Epidermal melanocyte (primary cell): ENCODE measurements around the gene RPGRIP1L.
"Not testable (repeated sequence)": the region's sequence is repeated elsewhere in the genome, so short reads cannot be mapped to it uniquely, and the experiment has no call there.

Experiments
- DNase-seq: peaks from one replicate; pipeline ENCODE4 v3.0.0; 2011; ENCODE audit warnings: low spot score; ENCODE audit not compliant: insufficient read length

Gene RPGRIP1L

DNA sequence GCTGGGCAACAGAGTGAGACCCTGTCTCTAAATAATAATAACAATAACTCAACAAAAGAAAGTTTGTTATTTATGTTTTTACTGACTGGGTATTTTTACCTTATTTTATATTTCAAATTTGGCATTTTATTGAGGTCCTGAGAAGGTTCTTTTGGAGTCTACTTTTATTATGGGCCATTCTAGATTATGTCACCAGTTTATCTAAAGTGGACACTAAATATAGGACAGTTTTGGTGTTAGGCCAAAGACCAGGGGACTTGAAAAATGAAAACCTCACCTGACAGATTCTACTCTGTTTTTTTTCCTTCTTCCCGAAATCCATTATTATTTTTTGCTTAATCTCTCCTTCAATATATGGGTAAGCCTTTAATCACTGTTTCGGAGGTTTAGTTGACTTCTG, 8.4 kb upstream of the RPGRIP1L start:
- no peak for DNase-seq

DNA sequence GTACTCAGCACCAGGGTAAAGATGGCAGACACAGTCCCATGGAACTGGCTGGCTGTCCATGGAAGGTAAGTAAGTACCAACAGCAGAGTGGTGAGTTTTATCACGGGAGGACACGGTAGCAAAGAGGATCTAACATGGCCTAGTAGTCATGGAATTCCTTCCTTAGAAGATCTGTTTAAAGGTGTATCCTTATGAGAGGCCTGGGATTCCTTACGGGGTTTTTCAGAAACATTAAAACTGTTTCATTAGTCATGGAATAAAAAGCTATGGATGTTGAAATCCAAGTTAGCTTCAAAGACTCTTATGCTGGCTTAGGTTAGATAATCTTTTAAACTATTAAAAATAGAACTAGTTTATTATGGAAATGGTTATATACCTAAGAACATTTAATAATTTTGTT, 7.7 kb upstream of the RPGRIP1L start:
- DNase-seq = no peak

DNA sequence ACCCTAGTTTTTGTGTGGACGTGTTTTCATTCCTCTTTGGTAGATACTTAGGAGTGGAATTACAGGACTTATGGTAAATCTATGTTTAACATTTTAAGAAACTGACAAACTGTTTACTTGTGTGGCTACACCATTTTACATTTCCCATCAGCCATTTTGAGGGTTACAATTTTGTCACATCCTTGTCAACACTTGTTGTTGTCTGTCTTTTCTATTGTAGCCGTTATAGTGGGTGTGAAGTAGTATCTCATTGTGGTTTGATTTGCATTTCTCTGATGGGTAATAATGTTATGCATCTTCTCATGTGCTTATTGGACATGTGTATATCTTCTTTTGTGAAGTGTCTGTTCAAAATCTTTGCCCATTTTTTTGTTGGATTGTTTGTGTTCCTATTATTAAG, 4.8 kb upstream of the RPGRIP1L start:
- no peak for DNase-seq

DNA sequence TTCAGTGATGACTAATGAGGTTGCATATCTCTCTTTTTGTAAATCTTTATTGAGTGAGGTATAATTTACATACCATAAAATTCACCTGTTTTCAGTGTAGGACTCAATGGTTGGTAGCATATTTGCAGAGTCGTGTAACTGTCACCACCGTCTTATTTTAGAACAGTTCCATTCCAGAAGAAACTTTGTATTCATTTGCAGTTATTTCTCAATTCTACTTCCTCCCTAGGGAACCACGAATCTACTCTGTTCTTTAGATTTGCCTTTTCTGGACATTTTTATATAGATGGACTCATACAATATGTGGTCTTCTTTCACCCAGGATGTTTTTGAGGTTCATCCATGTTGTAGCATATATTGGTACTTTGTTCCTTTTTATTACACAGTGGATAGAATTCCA, 4.0 kb upstream of the RPGRIP1L start:
- DNase-seq = no peak

DNA sequence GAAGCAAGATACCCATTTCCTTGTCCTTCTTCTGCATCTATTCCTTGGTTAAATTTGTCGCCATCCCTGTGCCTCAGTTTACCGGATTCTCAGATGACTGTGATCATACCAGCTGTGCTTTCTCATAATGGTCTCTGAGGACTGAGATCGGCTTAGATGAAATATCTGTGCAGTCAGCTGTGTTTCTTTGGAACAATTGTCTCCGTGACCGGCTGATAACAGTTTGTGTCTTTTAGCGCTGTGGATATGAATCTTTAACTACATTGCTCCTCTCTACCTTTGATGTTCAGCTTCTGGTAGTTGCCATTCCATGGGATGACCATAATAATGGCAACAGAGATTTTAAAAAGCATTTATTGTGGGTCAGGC, 770 bp upstream of the RPGRIP1L start:
- no peak for DNase-seq

DNA sequence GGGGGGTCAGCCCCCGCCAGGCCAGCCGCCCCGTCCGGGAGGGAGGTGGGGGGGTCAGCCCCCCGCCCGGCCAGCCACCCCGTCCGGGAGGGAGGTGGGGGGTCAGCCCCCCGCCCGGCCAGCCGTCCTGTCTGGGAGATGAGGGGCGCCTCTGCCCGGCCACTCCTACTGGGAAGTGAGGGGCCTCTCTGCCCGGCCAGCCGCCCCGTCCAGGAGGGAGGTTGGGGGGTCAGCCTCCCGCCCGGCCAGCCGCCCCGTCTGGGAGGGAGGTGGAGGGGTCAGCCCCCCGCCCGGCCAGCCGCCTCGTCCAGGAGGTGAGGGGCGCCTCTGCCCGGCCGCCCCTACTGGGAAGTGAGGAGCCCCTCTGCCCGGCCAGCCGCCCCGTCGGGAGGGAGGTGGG, 5.4 kb downstream of the RPGRIP1L start:
- DNase-seq = not testable (repeated sequence)

DNA sequence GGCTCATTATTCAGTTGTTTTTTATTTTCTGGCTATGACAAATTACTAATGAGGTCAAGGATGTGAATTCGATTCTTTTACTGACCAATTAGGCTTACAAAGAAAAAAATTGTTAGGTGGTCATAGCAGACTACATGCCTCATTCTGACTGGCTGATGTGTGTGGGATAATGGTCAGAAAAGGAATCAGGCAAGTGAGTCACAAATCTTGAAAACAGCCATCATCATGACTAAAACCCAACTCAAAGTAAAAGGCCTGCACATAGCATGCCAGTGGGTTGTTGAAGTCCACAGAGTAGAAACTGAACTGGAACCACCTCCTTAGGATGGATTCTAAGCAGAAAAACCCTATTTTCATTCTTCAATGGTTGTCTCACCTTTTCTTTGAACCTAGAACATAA, 8.6 kb downstream of the RPGRIP1L start:
- DNase-seq = no peak

DNA sequence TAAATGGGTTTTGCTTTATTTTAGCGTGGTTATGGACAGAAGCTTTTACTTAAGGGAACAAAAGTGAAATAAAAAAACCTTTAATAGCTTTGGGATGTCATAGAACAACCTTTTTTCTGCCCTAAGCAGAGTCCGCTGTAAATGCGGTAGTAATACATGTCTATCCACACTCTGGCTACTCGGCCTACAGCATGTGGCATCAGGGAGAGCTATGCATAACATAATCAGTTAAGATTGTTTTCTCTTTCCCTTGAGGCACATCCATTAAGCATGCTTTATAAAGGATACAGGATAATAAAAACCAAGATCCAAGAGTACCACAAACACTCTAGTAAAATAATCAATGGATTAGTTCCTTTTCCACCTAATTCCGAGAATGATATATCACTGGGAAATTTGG, 10.3 kb downstream of the RPGRIP1L start:
- no peak for DNase-seq

DNA sequence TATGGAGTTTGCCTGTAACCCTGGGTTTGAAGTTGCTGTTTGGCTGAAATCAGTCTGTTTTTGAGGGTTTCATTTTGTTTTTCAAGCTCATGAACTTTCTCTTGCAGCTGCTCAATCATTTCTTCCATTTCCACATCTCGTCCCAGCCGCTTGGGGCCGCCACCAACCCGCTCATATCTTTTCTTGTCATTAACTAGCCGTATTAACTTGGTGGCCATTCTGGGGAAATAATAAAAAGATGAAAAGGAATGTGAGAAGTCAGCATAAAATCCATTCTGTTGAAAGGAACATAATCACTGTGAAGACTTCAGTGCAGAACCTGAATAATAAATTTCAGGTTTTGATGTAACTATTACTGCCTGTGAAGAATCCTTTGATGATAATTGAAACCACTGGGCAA, 11.5 kb downstream of the RPGRIP1L start:
- no peak for DNase-seq

DNA sequence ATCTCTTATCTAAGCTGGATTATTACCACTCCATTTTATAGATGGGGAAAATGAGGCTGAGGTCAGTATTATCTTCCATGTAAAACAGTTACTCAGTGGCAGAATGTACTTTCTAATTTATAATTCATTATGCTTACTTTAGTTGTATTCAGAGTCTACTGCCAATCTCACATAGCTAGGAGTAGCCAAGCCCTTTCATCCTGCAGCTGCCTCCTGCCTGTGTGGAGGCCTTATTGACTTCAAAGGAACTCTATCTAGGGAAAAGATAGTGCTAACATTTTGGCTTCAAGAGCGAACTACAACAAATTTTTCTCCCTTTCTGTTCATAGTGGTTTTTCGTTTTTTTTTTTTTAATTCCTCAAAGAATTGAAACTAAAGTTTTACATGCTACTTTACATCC, 12.9 kb downstream of the RPGRIP1L start:
- no peak for DNase-seq

DNA sequence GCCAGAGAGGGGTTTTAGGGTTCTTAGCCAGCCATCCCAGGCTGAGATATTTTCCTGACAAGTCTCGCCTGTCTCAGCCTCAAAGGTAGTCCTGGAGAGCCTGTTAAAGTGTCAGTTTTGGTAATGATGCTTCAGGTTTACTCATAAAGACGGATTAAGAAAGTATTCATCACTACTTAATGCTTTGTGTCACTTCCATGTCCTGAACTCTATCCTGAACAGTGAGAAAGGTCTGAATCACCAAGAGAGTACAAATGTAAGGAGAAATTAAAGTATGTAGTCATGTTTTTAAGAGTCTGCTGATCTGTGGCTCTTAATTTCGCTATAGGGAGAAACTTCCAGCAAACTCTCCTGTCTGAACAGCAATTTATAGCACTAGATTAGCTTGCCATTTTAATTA, 14.0 kb downstream of the RPGRIP1L start:
- no peak for DNase-seq

DNA sequence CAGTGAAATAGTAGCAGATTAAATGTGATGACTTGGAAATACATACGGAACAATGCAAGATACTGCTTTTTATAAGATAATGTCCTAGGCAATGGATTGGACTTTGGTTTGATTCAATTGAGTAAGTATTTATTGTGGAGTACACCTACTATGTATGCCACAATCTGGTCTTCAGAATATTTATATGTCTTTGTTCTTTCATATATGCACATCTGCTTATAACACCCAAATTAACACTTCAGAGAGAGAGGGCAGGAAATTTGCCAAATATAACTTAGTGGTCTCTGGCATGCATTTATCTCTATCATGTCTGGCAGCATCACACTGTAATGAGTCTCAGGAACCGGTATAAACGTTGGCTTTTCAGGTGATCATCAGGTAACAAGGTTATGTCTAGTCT, 16.9 kb downstream of the RPGRIP1L start:
- DNase-seq = no peak

DNA sequence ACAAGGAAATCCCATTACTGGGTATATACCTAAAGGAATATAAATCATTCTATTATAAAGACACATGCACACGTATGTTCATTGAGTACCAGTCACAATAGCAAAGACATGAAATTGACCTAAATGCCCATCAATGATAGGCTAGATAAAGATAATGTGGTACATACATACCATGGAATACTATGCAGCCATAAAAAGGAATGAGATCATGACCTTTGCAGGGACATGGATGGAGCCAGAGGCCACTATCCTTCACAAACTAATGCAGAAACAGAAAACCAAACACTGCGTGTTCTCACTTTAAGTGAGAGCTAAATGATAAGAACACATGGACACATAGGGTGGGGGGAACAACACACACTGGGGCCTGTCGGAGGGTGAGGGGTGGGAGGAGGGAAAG, 18.3 kb downstream of the RPGRIP1L start:
- not testable (repeated sequence) for DNase-seq

DNA sequence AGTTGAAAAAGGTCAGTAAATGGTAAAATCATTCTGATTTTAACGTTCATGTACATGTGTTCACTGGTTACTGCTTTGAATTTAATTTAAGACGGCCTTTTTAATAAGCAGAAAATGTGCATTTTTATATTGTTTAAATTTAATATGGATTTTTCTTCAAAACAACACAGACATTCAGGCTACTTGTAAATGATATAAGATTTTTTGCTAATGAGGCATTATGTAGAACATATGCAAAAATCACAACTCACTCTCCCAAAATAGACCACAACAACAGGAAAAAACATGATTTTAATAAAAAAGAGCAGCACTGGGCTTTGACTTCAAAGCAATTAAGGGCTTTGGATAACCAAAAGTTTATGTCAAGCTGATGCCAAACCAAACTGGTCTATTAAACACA, 22.3 kb downstream of the RPGRIP1L start:
- no peak for DNase-seq

DNA sequence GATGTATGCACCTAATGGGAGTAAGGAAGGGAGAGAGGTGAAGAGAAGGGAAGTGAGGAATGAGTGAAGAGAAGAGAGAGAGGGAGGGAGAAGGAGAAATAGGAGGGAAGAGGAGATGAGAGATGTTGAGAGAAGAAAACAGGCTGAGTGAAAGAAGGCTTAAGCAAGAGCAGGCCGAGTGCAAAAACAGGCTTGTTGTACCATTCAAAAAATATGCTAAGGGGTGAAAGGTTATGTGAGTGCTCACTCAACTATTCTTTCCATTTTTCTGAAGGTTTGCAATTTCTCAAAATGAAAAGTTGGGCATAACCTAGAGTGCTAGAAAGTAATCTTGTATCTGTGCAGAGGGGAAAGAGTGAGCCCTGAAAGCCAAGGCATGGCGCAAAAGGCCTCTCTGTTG, 22.9 kb downstream of the RPGRIP1L start:
- no peak for DNase-seq

DNA sequence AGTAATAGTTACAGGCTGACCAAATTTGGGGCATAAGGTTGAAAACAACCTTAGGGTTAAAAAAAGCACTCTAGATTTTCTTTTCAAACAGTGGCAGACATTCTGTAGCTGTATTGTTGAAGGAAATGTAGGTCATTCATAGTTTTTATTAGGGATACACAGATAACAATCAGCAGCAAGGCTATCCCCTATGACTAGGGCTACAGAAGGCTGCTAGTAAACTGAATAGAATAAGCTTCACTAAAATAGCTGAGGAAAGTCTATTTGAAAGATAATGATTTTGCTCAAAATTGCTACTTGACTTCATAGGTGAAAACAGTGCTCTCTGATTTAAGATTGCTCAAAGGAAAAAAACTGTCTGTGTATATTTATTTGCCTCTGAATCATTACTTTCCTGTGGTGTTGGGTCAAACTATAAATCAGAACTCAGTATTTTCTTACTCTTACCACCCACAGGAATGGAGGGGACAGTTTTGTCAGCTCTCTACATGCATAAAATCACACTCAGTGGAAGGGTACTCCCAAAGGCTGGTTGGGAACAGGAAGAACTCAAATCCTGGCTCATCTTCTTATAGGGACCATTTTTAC, 24.8 kb downstream of the RPGRIP1L start:
- DNase-seq = no peak

DNA sequence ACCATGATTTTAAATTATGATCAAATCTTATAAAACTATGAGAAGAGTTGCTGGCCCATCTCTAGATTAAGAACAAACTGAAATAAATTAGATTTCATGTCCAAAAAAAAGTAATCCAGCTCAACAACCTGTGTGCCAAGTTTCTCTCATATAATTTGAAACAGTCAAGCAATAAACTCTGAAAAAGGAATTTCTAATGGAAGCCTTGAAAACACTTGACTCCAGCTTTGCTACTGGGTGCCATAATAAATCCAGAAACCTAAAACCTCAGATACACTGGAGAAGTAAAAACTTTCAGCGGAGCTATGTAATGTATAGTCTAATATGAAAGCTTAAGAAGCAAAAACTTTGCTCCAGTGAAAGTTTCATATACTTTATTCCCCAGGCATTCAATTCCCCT, 25.5 kb downstream of the RPGRIP1L start:
- DNase-seq = no peak

DNA sequence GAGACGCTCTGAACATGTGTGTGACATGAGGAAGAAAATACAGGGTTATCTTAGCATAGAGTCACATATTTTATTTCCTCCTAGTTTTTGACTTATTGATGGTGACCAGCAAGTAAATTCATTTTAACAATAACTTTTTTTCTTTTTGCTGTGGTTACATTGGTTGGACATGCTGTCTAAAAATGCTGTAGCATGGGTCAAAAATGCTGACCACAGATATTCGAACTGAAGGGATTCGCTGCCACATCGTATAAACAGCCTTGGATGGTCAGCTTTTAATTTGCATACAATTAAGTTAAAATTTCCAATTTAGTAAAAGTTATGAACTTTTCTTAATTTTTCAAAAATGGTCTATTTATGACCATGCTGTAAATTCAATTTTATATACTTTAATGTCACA, 30.5 kb downstream of the RPGRIP1L start:
- no peak for DNase-seq

DNA sequence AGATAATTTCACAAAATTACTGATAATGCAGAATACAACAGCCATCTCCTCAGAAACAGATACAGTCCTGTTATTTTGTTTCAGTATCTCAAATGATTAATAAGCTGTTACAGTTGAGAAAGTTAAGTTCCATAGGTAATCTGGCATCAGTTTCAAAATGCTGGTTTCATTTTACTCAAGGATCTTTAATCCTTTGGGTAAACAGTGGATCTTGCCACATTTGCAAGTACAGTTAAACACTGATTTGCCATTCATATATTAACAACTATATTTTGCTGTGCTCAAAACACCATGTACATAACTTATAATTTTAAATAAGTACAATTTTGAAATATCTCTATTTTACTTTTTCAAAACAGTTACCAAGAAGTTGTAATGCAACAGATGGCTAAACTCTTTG, 31.2 kb downstream of the RPGRIP1L start:
- no peak for DNase-seq

DNA sequence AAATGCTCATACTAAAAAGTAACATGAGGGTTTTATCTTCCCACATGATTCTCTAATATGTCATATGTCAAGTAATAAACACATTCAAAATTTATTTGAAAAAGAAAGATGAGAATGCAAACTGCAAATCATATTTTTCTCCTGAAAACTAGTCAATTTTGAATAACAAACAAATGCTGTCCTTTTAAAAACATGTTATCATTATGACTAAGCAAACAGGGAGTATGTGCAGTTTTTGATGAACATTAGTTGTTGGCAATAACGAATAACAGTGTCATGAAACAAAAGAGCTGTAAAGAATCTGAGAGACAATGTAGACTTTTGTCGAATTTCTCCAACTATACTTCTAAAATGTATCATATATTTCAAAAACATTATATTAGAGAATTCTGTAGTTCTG, 34.8 kb downstream of the RPGRIP1L start:
- no peak for DNase-seq

DNA sequence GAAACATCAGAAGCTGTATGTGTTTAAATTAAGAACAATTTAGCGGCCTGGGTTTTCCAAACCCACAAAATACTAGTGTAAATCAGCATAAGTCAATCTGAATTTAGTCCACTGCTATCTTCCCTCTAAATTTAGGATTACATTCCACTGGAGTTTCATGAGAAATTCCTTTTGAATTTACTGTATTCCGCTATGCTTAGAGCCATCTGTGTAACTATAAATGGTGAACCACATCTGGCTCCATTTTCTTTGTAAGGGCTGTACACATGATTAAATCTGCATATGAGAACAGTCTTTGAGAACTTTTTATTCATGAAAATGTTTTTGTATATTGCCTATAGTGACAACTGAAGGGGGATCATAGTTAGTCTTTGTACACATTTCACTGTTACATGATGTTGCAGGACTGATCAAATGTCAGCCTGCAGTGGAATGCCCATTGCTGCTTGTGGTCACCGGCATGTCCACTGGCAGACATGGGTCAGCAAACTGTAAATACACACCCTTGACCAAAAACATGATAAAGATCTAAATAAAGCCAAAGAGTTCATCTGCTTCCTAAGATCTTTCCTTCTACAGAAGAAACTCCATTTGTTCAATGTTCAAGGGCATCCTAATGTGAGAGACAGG, 36.8 kb downstream of the RPGRIP1L start:
- DNase-seq = no peak

DNA sequence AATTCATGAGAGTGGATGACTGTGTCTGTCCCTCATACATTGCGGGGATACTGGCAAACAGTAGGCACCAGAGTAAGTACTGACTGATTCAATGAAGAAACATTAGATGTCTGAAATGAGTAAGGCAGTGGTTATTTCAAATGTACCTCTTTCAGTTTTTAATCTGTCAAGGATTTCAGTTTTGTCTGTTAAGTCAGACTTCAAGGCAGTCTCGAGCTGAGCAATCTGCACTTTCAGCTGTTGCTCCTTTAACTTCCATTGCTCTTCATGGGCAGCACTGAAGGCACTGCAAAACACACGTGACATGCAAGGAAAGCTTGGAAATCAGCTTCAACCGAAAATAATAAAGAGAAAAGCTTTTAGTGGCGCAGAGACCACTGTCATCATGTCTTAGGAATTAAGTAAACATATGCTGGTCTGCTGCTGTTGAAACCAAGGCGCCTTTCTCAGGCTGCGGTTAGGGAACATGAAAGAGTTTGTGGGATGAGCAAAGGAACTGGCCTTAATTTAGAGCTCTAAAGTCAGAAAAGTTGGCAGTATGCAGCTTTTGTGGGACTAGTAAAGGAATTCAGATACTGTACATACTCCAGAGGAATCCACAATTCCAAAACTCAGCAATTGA, 38.8 kb downstream of the RPGRIP1L start:
- peak; percentile 19 for DNase-seq

DNA sequence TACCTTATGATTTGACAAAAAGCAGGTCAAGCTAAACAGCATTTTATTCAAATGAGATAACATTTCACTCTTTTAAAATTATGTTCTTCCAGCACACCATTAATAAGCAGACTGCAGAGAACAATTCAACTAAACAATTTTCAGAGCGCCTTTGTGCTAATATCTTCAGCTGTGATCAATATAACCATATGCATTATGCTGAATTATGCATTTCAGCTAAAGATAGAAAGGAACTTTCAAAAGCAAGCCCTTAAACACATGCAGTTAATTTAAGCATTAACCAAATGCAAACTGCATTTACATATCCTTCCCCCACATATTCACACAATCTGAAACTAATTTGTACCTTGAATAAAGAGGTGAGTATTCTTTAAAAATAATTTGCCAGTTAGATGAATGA, 41.6 kb downstream of the RPGRIP1L start:
- no peak for DNase-seq
